Upper lobe of left lung (tissue), 4 donors: Measurements from ENCODE around the gene CUL2.

ENCODE experiments used
- CTCF ChIP-seq, 6 experiments: fragments of 450-650 bp in 4 of 6; fragments of 200-600 bp in 2 of 6; sonication (generic) in 2 of 6; IDR thresholded peaks; one replicate each; pipeline ENCODE4 v1.5.1; 2016 to 2019; ENCODE audit warnings: antibody characterized with exemption in 6 of 6
- POLR2AphosphoS5 ChIP-seq, 2 donors: sonication (generic); formaldehyde crosslinking; IDR thresholded peaks; one replicate each; pipeline ENCODE4 v1.5.1; 2017; ENCODE audit warnings: antibody characterized with exemption in 2 of 2

GRCh38 chr10:35007858-35008301, 82.3 kb downstream of the CUL2 start:
- TF ChIP-seq POLR2AphosphoS5 (IDR thresholded peaks at IDR 0.05) (no peak), CTCF (IDR thresholded peaks at IDR 0.05) (no peak)
